GM18520 (cell line): ENCODE measurements around the gene NFXL1.

Source experiments
- ATAC-seq: cut with Tn5 transposase; IDR thresholded peaks from one replicate; pipeline ENCODE4 v1.9.1; 2021; ENCODE audit not compliant: unreplicated experiment

Gene NFXL1

DNA sequence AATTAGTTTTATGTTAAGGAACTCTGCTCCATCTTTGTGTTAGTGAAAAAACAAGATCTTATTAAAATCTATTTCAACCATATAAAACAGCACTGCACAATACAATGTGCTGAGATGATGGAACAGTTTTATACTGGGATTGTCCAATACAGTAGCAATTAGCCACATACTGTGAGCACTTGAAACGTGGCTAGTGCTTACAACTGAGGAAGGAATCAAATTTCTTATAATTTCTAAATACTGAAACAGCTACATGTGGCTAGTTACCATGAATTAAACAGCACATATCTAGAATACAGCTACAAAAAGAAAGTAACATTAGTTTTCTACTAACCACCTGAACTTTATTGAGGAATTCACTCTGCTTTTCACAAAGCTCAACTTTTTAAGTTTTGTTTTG is 14.7 kb downstream of the NFXL1 start:
- ATAC-seq = no peak

DNA sequence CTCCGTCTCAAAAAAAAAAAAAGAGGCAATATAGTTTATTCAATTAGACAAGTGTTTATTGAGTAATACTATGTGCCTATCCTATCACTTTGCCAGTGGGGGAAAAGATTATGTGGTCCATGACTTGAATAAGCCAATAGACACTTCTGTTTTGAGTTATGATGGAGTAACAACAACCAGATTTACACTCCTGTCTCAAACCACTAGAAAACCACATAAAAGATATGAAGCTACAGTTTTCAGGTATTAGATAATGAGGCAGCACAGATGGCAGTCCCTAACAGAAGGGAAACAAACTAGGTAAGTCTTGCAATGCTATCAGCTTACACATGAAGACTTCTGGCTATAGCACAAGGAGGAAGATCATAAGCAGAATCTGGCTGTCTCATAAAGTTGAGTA is 22.5 kb downstream of the NFXL1 start:
- no peak for ATAC-seq

DNA sequence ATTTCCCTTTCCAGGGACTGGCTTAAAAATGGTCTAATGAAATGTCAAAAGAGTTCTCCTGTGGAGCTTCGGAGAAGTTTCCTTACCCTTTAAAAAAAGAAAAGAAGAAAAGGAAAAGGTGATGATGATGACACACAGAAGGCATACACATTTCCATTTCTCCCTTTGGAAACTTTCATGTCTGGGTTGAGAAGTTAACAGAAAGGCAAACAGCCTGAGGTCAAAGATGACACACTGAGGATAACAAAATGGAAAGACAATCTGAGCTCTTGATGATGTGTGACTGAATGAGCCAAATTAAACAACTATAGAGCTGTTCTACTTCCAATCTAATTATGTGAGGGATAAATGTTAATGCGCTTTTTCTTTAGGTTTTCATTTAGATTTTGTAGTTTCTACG is 32.2 kb downstream of the NFXL1 start:
- ATAC-seq = no peak

DNA sequence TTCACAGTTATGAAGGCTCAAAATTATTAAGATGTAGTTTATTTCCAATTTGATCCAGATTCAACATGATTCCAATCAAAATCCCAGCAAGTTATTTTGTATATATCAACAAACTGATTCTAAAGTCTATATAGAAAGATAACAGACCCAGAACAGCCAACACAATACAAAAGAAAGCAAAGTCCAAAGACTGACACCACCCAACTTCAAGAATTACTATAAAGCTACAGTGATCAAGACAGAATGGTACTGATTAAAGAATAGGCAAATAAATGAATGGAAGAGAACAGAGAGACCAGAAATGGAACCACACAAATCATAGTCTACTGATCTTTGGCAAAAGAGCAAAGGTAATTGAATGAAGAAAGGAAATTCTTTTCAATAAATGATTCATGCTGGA is 34.9 kb downstream of the NFXL1 start:
- no peak for ATAC-seq

DNA sequence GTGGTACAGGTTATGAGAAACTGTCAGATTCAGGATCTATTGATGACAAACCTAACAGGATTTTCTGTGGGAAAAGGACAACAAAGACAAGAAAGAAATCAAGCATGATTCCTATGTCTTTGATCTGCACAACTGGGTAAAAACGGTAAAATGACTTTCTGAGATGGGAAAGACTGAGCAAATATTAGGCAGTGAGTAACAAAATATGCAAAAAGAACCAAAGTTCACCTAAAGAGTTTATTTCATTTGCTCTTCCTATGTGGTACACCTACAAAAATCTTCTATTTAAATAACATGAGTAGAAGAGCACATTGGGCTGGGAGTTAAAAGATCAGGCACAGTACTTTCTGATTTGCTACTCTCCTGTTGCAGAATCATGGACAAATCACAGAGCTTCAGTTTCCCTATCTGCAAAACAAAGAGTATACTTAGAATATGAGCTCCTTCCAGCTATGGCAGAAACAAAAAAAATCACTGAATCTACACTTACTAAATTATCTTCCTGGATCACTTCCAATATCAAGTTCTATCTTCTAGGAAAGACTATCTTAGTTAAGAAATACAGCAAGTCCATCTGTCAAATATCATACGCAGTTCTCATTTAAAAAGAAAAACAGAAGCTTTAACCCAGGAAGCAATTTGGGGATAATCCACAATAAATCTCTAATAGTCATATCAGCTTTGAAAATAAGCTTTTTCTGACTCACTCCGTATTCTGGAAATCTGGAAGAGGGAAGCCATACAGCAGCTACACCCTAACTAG is 37.4 kb downstream of the NFXL1 start:
- ATAC-seq = no peak

DNA sequence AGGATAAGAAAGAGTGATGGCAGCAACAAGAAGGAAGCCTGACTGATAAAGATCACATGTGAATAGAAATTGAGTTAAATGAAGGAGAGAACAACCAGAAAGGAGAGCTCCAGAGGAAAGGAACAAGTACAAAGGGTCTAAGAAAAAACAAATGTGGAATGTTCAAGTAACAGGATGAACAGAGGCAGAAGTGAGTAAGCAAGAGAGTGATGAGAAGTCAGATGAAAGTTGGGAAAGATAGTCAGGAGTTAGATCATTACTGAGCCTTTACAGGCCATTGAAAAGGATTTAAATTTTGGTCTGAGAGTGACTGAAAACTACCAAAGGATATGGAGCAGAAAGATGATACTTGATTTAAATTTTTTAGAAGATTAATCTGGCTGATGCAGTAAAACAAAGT is 38.1 kb downstream of the NFXL1 start:
- ATAC-seq = no peak

DNA sequence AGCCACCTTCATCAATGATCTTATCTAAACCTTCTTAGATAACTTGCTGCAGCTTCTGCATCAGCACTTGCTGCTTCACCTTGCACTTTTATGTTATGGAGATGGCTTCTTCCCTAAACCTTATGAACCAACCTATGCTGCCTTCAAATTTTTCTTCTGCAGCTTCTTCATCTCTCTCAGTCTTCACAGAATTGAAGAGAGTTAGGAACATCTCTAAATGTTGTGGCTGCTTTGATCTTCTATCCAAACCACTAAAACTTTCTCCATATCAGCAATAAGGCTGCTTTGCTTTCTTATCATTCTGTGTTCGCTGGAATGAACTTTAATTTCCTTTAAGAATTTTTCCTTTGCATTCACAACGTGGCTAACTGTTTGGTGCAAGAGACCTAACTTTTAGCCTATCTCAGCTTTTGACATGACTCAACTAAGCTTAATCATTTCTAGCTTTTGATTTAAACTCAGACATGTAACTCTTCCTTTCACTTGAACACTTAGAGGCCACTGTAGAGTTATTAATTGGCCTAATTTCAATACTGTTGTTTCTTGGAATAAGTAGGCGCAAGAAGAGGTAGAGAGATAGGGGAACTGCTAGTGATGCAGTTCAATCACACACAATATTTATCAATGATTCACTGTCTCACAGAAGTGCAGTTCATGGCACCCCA is 40.4 kb downstream of the NFXL1 start:
- no peak for ATAC-seq

DNA sequence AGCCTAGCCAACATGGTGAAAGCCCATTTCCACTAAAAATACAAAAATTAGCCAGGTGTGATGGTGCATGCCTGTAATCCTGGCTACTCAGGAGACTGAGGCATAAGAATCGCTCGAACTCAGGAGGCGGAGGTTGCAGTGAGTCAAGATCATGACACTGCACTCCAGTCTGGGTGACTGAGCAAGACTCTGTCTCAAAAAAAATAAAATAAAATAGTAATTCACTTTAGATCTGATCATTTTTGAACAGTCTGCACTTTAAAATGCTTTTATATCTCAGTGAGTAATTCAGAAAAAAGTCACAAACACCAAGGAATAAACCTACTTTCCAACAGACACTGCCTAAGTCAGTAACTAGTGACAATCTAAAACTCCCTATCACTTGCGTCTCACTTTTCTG is 50.9 kb downstream of the NFXL1 start:
- ATAC-seq = no peak

DNA sequence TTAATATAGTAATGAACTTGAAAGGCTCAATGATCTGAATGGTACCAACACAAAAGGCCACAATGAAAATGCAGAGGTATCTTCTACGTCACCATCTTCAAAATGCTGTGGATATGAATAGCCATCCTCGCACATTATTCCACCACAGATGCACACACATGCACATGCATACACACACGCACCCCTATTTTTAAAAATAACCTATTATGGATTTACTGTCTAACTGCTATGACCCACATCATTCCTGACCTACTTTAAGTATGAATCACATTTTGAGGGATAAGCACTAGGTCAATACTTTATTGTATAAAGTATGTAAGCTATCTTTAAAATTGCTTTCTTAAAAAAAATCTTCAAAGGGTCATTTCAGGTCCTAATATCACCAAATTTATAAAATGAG is 52.1 kb downstream of the NFXL1 start:
- no peak for ATAC-seq

DNA sequence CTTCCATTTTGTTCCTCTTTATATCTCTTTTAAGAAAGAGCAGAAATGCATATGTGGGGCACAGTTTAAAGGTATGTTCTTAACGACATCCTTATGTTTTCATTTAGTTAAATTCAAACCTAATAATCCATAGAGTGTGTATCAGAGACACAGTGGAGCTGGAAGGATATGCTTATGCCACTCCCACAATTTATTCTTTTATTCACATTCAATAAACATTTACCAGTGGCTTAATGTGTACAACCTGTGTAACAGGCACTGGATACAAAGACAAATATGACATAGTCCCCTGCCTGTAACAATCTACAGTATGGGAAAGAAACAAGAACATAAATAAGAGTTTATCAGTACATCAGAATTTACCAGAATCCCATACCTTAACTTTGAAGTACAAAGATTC is 54.1 kb downstream of the NFXL1 start:
- ATAC-seq = no peak

DNA sequence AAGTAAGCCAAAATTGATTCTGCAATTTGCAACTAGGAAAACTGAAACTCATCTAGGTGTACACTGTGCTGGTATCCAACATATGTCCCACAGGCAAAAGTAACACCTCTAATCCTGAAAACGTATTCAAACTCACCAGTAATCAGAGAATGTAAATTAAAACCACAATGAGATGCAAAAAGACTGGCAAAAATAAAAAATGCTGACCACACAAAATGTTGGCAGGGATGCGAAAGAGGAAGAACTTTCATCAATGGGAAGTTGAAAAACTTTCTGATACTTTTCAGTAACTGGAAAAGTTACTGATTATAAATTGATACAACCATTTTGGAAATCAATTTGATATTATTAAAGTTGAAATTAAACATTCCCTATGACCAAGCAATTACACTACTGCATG is 56.4 kb downstream of the NFXL1 start:
- ATAC-seq = no peak

DNA sequence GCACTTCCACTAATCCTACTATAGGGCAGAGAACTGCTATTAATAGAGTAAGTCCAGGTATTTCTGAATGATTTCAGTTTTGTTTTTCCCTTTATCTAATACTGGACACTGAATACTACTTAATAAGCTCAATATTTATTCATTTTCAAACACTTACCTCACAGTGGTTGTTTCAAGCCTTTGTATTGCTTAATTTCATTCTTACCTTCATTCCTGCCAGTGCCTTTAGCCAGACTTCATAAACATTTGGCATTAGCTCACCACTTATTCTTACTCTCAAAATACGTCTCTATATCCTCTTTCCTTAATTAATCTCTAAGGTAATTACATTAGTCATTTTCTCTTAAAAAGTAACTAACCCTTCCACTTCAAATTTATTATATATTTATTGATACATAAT is 57.7 kb downstream of the NFXL1 start:
- no peak for ATAC-seq

DNA sequence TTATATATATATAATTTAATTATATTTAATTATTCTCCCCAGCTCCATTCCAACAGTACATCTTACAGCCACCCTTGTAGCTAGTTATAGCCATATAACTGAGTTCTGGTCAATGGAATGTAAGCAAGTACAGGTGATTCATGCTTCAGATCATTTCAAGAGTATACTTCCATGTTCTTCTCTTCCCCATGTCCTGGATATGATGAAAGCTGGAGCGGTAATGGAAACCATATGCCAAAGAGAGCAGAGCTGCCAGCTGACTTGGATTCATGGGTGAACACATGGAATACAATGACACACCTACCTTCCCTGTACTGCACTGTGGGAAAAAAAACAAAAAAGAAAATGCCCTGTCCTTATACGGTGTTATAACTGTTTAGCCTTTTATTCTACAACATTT is 59.0 kb downstream of the NFXL1 start:
- ATAC-seq = no peak

DNA sequence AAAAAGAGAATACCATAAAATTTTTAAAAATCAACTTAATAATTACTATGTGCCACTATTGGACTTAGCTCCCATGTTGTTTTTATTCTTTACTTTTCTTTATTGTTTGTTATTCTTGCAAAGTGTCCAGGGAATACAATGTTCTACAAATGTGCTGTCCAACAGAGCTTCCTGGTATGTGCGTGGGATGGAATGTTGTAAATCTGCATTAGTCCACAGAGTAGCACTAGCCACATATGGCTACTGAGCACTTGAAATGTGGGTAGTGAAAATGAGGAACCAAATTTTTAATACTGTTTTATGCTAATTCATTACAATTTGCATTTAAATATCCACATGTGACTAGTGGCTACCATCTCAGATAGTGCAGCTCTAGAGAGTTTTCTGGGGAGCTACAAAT is 62.2 kb downstream of the NFXL1 start:
- no peak for ATAC-seq

DNA sequence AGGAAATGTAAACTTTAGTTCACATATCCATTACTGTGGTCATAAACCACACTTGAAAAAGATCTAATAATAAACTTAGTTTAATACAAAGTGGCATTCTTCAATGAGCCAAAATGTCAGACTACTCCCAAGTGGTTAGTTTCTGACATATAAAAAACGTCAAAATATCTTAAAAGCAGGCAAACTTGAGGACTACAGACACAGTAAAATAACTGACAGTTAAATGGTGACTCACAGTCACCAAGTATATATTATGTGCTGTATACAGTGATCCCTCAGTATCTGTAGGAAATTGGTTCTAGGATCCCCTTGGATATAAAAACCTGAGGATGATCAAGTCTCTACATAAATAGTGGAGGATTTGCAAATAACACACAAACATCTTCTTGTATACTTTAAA is 64.9 kb downstream of the NFXL1 start:
- no peak for ATAC-seq

DNA sequence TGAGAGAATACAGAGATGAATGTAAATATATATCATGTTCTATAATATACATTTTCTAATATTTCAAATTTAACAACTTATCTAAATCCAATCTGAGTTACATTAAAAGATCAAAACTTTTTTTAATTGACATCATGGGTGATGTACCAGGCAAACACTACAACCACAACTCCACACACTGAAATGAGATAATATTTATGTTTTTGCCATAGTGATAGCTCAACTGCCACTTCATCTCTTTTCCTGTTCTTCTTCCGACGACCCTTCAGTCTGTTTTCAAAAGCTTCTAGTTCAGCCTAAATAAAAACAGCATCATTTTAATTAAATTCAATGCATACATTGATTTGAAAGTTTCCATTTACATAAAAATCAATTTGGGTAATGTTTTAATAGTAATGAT is 66.3 kb downstream of the NFXL1 start:
- ATAC-seq = no peak

DNA sequence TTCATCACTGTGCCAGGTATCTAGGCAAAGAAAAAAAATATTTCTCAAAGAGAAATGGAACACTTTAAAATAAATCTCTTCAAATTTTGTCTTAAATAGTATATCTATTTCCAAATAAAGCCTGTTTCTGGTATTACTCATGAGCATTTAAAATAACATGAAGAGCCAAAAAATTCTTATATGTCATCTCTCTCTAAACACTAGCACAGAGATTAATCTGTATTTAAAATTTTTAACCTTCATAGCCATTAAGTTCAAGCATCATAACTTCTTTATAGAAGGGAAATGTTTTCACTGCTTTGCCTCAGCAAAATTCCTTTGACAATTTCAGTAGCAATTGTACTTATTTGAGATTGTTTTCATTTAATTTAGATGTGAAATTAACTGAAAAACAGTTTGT is 71.4 kb downstream of the NFXL1 start:
- no peak for ATAC-seq

DNA sequence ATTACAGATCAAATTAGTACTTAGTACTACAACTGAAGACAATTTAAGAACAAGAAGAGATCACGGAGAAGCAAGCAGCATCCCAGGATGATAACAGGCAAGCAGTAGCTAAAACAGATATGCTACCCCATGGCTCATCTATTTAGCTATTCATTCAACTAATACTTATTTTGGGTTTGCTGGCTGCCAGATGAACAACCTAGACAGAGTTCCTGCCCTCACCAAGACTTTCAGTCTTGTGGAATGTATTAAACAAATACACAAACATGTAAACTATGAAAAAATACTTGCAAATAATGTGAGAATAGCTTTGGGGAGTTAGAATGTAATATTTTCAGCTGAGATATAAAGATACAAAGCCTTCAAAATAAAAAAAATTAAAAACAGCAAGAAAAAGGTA is 74.1 kb downstream of the NFXL1 start:
- ATAC-seq = no peak

DNA sequence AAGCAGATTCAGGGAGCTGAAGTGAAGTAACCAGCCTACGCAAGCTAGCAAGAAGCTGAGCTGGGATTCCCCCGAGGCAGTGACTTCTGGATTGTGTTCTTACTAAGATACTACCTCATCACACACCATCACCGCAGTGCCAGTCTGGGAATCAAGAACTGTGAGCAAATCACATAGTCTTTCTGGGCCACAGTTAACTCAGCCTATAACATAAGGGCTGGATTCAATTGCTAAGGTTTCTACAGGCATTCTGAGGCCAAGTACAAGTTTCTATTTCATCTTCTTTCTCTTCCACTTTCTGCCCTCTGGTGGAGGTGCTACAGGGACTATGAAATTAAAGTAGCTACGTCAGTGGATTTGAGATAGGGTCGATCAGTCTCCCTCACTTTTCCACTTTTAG is 75.1 kb downstream of the NFXL1 start:
- peak; percentile 70 for ATAC-seq

DNA sequence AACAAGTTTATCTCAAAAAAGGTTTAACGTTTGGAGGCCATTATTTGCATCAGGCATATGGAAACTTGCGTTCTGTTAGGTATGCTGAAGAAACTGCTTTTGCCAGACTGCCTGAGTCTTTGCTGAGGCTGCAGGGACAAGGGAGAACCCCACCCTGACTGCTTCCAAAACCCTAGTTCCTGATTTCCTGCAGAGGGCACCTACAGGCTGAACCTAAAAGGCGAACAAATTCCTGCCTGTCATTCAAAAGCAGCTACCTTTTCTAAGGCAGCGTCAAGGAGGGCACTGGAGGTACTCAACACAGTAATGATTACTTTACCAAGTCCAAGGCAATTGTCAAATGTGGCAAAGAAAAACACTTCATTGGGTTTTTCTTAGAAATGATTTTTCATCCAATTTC is 75.9 kb downstream of the NFXL1 start:
- ATAC-seq = no peak

DNA sequence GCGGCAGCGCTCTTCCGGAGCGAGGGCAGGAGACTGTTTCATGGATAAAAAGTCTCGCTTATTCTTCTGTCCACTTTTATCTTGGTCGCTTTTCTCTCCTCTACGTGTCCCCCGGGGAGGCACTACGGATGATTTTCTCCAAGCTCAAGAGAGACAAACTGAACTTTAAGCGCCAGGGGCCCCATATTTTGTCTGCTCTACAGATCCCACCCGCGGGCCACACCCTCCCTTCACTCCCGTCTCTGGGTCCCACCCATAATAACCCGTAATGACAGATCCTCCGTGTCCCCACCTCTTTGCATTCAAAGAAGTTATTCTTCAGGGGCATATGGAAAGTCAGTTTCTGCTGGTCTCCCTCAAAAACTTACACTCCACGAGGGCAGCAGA is 76.5 kb downstream of the NFXL1 start, which contains the start of gene CORIN:
Gene CORIN, minus strand, starts transcription at position 160 of the 387 bp plus-strand sequence. Its CDS starts 118 bp downstream, at position 42.
- ATAC-seq = no peak

DNA sequence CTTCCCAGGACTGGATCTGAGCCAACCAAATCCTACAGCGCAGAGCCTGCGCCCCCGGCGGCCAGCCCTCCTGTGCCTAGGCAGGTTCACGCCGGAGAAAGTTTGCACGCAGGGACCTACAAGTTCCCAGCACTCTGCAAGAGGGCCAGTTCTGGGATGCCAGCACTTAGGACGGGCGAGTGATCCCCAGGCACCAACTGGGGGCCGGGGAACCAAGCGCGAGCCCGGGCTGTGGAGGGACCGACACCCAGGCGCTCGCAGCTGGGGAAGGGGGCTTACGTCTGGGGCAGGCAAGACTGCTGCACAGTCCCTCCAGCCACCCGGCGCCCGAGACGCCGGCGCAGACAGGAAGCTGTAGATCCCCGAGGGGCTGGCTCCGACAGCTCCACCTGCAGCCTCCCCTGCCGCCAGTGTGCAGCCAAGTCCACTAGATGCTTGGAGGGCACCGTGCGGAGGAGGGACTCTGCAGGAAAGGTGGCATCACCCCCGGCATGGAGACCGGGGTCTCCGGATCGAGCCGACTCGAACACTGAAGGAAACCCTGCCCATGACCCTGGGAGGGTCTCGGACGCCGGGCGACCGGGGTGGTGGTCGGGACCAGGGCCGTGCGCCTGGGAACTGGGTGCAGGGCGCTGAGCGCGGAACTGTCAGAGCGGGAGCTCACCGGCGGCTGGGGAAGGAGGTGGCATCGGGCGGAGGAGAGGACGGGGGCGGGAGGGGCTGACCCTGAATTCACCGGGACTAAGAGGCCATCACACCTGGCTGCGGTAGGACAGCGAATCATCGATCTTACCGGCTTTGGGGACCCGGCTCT is 77.1 kb downstream of the NFXL1 start:
- ATAC-seq = peak; percentile 31
